MM.1S (cell line): ENCODE measurements around the gene PARVB.

ENCODE experiments used
- EZH2phosphoT487 ChIP-seq: fragments of 300-600 bp; sonication (generic); IDR thresholded peaks from 2 replicates; pipeline ENCODE4 v1.6.1; 2018; ENCODE audit warnings: antibody characterized with exemption, low read length
- TF ChIP-seq, protein P1 (sequence below): fragments of 300-600 bp; sonication (generic); IDR thresholded peaks from 2 replicates; pipeline ENCODE4 v1.5.1; 2016; ENCODE audit warnings: antibody characterized with exemption, low read length, mixed read lengths

DNA sequence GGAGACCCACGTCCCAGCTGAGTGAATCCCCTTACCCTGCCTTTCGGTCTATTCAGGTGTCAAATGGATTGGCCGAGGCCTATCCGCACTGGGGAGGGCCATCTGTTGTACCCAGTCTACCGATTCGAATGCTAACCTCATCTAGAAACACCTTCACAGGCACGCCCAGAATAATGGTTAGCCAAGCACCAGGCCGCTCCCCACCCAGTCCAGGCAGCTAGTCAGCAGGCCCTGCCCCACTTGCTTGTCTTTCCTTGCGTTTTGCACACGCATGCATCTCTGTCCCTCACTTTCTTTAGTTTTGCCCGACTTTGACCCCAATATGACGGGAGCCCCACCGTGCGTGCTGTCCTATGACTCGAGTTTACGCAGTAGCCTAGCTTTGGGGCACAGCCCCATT, 31.7 kb downstream of the PARVB start:
- TF ChIP-seq, protein P1, sequence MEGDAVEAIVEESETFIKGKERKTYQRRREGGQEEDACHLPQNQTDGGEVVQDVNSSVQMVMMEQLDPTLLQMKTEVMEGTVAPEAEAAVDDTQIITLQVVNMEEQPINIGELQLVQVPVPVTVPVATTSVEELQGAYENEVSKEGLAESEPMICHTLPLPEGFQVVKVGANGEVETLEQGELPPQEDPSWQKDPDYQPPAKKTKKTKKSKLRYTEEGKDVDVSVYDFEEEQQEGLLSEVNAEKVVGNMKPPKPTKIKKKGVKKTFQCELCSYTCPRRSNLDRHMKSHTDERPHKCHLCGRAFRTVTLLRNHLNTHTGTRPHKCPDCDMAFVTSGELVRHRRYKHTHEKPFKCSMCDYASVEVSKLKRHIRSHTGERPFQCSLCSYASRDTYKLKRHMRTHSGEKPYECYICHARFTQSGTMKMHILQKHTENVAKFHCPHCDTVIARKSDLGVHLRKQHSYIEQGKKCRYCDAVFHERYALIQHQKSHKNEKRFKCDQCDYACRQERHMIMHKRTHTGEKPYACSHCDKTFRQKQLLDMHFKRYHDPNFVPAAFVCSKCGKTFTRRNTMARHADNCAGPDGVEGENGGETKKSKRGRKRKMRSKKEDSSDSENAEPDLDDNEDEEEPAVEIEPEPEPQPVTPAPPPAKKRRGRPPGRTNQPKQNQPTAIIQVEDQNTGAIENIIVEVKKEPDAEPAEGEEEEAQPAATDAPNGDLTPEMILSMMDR, result no peak
- TF ChIP-seq EZH2phosphoT487, result no peak
